Breast epithelium (tissue), 3 donors: ENCODE data around the gene SPDYE11.
"Not testable (repeated sequence)": the region's sequence is repeated elsewhere in the genome, so short reads cannot be mapped to it uniquely, and the experiment has no call there.

Experiments used
- POLR2A ChIP-seq: fragments of 450-650 bp; IDR thresholded peaks from one replicate; pipeline ENCODE4 v1.6.1; 2016; ENCODE audit warnings: antibody characterized with exemption, mild to moderate bottlenecking, moderate library complexity
- TF ChIP-seq, protein P1 (sequence below), 3 donors: fragments of 450-650 bp; IDR thresholded peaks; one replicate each; pipeline ENCODE4 v1.5.1; 2016 to 2017; ENCODE audit warnings: antibody characterized with exemption in 3 of 3, mild to moderate bottlenecking in 3 of 3, moderate library complexity in 3 of 3

DNA sequence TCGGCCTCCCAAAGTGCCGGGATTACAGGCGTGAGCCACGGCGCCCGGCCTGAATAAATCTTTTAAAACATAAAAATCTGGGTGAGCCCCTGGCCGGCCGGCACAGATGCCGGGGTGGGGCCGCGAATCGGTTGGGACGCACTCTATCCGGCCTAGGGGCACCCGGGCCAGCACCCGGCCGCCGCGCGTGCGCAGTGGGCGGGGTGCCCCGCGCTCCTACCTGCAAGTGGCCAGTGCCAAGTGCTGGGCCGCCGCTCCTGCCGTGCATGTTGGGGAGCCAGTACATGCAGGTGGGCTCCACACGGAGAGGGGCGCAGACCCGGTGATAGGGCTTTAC lies 52.4 kb downstream of the SPDYE11 start:
- TF ChIP-seq, protein P1, sequence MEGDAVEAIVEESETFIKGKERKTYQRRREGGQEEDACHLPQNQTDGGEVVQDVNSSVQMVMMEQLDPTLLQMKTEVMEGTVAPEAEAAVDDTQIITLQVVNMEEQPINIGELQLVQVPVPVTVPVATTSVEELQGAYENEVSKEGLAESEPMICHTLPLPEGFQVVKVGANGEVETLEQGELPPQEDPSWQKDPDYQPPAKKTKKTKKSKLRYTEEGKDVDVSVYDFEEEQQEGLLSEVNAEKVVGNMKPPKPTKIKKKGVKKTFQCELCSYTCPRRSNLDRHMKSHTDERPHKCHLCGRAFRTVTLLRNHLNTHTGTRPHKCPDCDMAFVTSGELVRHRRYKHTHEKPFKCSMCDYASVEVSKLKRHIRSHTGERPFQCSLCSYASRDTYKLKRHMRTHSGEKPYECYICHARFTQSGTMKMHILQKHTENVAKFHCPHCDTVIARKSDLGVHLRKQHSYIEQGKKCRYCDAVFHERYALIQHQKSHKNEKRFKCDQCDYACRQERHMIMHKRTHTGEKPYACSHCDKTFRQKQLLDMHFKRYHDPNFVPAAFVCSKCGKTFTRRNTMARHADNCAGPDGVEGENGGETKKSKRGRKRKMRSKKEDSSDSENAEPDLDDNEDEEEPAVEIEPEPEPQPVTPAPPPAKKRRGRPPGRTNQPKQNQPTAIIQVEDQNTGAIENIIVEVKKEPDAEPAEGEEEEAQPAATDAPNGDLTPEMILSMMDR (IDR thresholded peaks at IDR 0.05) = not testable (repeated sequence)
- not testable (repeated sequence) for TF ChIP-seq POLR2A
